HS-5 (cell line): ENCODE measurements around the gene UCP2.
A peak's percentile ranks its signal among the peaks of the same experiment; 100 is the strongest.
"Not testable (repeated sequence)": the region's sequence is repeated elsewhere in the genome, so short reads cannot be mapped to it uniquely, and the experiment has no call there.

ENCODE experiments used
- DNase-seq: peaks from one replicate; pipeline ENCODE4 v3.0.0-alpha.2; 2012; ENCODE audit warnings: low read depth

UCP2 gene

GRCh38 chr11:73995731-73996130, 13.1 kb upstream of the UCP2 start:
- DNase-seq, result no peak

- no peak for DNase-seq
Observed at GRCh38 chr11:73995247-73995646, 12.6 kb upstream of the UCP2 start.

- DNase-seq, result no peak
Observed at GRCh38 chr11:73991471-73992006, 8.9 kb upstream of the UCP2 start.

GRCh38 chr11:73990730-73991129, 8.1 kb upstream of the UCP2 start:
- no peak for DNase-seq

- no peak for DNase-seq
Observed at GRCh38 chr11:73989156-73989555, 6.5 kb upstream of the UCP2 start.

GRCh38 chr11:73988227-73988626, 5.6 kb upstream of the UCP2 start:
- no peak for DNase-seq

- DNase-seq, result not testable (repeated sequence)
Observed at GRCh38 chr11:73985661-73986060, 3.0 kb upstream of the UCP2 start.

GRCh38 chr11:73983741-73984538, 1.3 kb upstream of the UCP2 start:
- DNase-seq, result no peak

GRCh38 chr11:73982990-73983740, 522 bp upstream of the UCP2 start:
- peak; percentile 60 for DNase-seq

GRCh38 chr11:73981051-73981805, 1.4 kb downstream of the UCP2 start:
- DNase-seq, result no peak

- no peak for DNase-seq
Observed at GRCh38 chr11:73980001-73980961, 2.4 kb downstream of the UCP2 start.

- no peak for DNase-seq
Observed at GRCh38 chr11:73978576-73979086, 4.0 kb downstream of the UCP2 start.

GRCh38 chr11:73977856-73978519, 4.7 kb downstream of the UCP2 start:
- no peak for DNase-seq

- no peak for DNase-seq
Observed at GRCh38 chr11:73976451-73977151, 6.0 kb downstream of the UCP2 start.

GRCh38 chr11:73975479-73975757, 7.2 kb downstream of the UCP2 start:
- DNase-seq, result no peak

GRCh38 chr11:73974604-73975478, 7.8 kb downstream of the UCP2 start:
- no peak for DNase-seq

GRCh38 chr11:73972620-73973449, 9.8 kb downstream of the UCP2 start:
- DNase-seq, result no peak

GRCh38 chr11:73972187-73972586, 10.5 kb downstream of the UCP2 start:
- no peak for DNase-seq
